Renal pelvis (tissue), 4 donors: ENCODE measurements around the gene SBK2. TPM values are rescaled to one million over a fixed set of nuclear protein-coding genes. Genes with fewer than 3 reads are reported as not detected.

Experiments
- DNase-seq: peaks from one replicate; pipeline ENCODE4 v3.0.0-alpha.2; 2013
- polyA plus RNA-seq, 3 donors: library from polyadenylated mRNA; unstranded; fragments of 120-200 nt; gene quantifications; one replicate each; pipeline ENCODE4 v1.2.1, GENCODE V29; 2013; ENCODE audit not compliant: insufficient read length in 3 of 3

The SBK2 gene
- polyA plus RNA-seq, 3 donors: 0.99 to 2.3 (median 1.5) TPM

GRCh38 chr19:55559684-55560083 lies 22.8 kb upstream of the SBK2 start:
- DNase-seq: no peak

- DNase-seq: no peak
Measured at GRCh38 chr19:55554741-55555152, 17.8 kb upstream of the SBK2 start.

- no peak for DNase-seq
Measured at GRCh38 chr19:55554302-55554701, 17.4 kb upstream of the SBK2 start.

- DNase-seq: no peak
Measured at GRCh38 chr19:55553217-55554182, 16.6 kb upstream of the SBK2 start.

- DNase-seq: no peak
Measured at GRCh38 chr19:55552620-55553019, 15.7 kb upstream of the SBK2 start.

- DNase-seq: no peak
Measured at GRCh38 chr19:55552206-55552605, 15.3 kb upstream of the SBK2 start.

GRCh38 chr19:55550321-55550650 lies 13.4 kb upstream of the SBK2 start:
- no peak for DNase-seq

GRCh38 chr19:55549500-55550320 lies 12.8 kb upstream of the SBK2 start:
- DNase-seq: peak; percentile 93

GRCh38 chr19:55546822-55547614 lies 10.1 kb upstream of the SBK2 start:
- no peak for DNase-seq

GRCh38 chr19:55546011-55546410 lies 9.1 kb upstream of the SBK2 start:
- no peak for DNase-seq

GRCh38 chr19:55545443-55545842 lies 8.5 kb upstream of the SBK2 start, which contains the start of gene SBK3:
SBK3 (minus strand) TSS chr19:55545543; CDS start chr19:55545543, 0 bp downstream.
- no peak for DNase-seq

GRCh38 chr19:55544776-55545439 lies 8.0 kb upstream of the SBK2 start:
- no peak for DNase-seq

GRCh38 chr19:55544014-55544413 lies 7.1 kb upstream of the SBK2 start:
- no peak for DNase-seq

GRCh38 chr19:55543567-55543966 lies 6.6 kb upstream of the SBK2 start:
- DNase-seq: no peak

- DNase-seq: no peak
Measured at GRCh38 chr19:55542292-55542855, 5.4 kb upstream of the SBK2 start.

GRCh38 chr19:55541091-55541490 lies 4.2 kb upstream of the SBK2 start:
- no peak for DNase-seq

- DNase-seq: no peak
Measured at GRCh38 chr19:55540619-55541018, 3.7 kb upstream of the SBK2 start.

- no peak for DNase-seq
Measured at GRCh38 chr19:55539090-55539984, 2.4 kb upstream of the SBK2 start.

- no peak for DNase-seq
Measured at GRCh38 chr19:55538132-55538531, 1.2 kb upstream of the SBK2 start.

GRCh38 chr19:55537741-55538111 lies 793 bp upstream of the SBK2 start:
- no peak for DNase-seq
